Measurements from ENCODE around the gene RGPD6. TPM values are rescaled to one million over a fixed set of nuclear protein-coding genes. Genes with fewer than 3 reads are reported as not detected.
"Not testable (repeated sequence)": the region's sequence is repeated elsewhere in the genome, so short reads cannot be mapped to it uniquely, and the experiment has no call there.

Gene RGPD6
- total RNA-seq, 1 donor from 2014 or later, result 20.9 TPM

DNA sequence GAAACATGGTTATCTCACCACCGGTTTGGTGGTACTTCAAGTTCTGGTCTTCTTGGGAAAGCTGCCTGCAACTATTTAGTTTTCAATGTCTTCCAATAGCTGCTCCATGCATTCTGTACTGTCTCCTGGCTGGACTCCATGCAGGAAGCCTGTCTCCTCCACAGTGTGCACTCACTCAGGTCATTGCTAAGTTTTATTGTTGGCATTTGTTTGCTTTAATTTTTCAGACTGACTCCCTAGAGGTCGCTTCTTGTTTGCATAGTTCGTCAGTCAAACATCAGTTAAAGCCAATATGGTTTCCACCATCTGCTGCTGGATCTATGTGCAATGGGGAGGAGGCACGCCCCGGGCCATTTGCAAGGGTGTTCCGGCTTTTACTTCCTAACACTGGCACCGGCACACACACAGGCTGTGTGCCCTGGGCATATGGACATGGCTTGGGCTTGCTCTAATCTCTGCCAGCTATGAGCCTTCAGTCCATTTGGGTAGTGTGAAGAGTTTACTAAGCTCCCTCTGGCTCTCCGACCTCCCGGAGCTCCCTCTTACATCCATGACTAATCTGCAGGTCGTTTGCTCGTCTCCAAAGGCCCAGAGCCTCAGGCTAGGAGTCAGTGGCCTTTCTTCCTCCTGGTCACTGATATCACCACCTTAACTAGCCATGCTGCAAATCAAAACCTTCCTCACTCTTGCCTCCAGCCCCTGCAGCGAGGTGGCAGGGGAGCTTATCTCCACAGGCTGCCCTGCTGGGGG, 2.4 kb upstream of the RGPD6 start:
- H3K9me3 Mint-ChIP-seq; DNase-seq (ENCODE audit: low spot score); H3K27me3 Mint-ChIP-seq (ENCODE audit: low read depth); intact Hi-C loops (cut with micrococcal nuclease); H3K36me3 Mint-ChIP-seq (ENCODE audit: low read depth); H3K4me1 Mint-ChIP-seq (ENCODE audit: low read depth); H3K27ac Mint-ChIP-seq; H3K4me3 Mint-ChIP-seq (ENCODE audit: low read depth): not testable (repeated sequence)

DNA sequence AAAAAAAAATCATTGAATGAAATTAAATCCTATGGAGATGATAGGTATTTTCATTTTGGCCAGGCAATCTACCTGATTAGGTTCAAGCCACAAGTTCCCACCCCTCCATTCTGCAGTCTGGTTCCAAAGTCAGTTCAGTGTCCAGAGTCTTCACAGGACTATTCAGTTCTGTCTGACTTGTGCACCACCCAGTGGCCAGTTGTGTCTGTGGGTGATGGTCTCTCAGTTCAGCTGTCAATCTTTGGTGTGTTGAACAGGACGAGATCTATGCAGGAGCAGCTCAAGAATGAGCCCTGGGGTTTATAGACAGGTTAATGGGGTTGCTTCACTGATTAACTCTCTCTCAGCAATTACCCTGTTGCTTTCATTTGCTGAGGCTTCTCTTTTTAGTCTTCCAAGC, 1.4 kb upstream of the RGPD6 start:
- H3K36me3 Mint-ChIP-seq (ENCODE audit: low read depth); H3K27me3 Mint-ChIP-seq (ENCODE audit: low read depth); intact Hi-C loops (cut with micrococcal nuclease); H3K4me3 Mint-ChIP-seq (ENCODE audit: low read depth); H3K27ac Mint-ChIP-seq; H3K4me1 Mint-ChIP-seq (ENCODE audit: low read depth); DNase-seq (ENCODE audit: low spot score); H3K9me3 Mint-ChIP-seq: not testable (repeated sequence)

- H3K4me3 Mint-ChIP-seq (ENCODE audit: low read depth); DNase-seq (ENCODE audit: low spot score); H3K27ac Mint-ChIP-seq; H3K4me1 Mint-ChIP-seq (ENCODE audit: low read depth); H3K36me3 Mint-ChIP-seq (ENCODE audit: low read depth); H3K27me3 Mint-ChIP-seq (ENCODE audit: low read depth); H3K9me3 Mint-ChIP-seq; intact Hi-C loops (cut with micrococcal nuclease): not testable (repeated sequence)
Measured at GRCh38 chr2:110499755-110500377, 77.2 kb downstream of the RGPD6 start.

DNA sequence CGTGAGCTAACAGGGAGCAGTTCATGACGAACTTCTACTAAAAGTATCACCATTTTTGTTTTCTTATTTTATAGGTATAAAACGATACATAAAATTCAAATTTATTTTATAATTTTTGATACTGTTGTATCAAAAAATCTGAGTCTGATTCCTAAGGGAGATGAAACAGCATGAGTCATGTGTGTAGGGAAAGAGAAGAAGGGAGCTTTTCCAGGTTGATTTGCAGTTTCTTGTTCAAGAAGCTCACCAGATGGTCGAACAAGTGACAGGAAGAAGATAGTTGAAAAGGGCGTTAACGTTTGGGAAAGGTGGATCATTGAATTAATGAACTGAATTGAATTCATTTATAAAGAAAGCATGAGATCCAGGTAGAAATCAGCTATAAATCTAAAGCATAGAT, 81.0 kb downstream of the RGPD6 start:
- H3K27me3 Mint-ChIP-seq (ENCODE audit: low read depth); H3K9me3 Mint-ChIP-seq; H3K27ac Mint-ChIP-seq; intact Hi-C loops (cut with micrococcal nuclease); H3K4me1 Mint-ChIP-seq (ENCODE audit: low read depth); H3K36me3 Mint-ChIP-seq (ENCODE audit: low read depth); H3K4me3 Mint-ChIP-seq (ENCODE audit: low read depth); DNase-seq (ENCODE audit: low spot score): not testable (repeated sequence)

- H3K4me3 Mint-ChIP-seq (ENCODE audit: low read depth); H3K27ac Mint-ChIP-seq; DNase-seq (ENCODE audit: low spot score); H3K9me3 Mint-ChIP-seq; intact Hi-C loops (cut with micrococcal nuclease); H3K36me3 Mint-ChIP-seq (ENCODE audit: low read depth); H3K27me3 Mint-ChIP-seq (ENCODE audit: low read depth); H3K4me1 Mint-ChIP-seq (ENCODE audit: low read depth): not testable (repeated sequence)
Measured at GRCh38 chr2:110494488-110494887, 82.5 kb downstream of the RGPD6 start.

DNA sequence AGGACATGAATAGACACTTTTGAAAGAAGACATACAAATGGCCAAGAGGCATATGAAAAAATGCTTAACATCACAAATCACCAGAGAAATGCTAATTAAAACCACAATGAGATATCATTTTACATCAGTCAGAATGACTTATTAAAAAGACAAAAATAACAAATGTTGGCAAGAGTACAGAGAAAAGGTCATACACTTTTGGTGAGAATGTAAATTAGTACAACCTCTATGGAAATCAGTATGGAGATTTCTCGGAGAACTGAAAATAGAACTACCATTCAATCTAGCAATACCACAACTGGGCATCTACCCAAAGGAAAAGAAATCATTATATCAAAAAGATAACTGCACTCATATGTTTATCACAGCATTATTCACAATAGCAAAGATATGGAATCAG, 88.0 kb downstream of the RGPD6 start:
- intact Hi-C loops (cut with micrococcal nuclease); H3K4me1 Mint-ChIP-seq (ENCODE audit: low read depth); H3K9me3 Mint-ChIP-seq; H3K36me3 Mint-ChIP-seq (ENCODE audit: low read depth); H3K27me3 Mint-ChIP-seq (ENCODE audit: low read depth); H3K4me3 Mint-ChIP-seq (ENCODE audit: low read depth); DNase-seq (ENCODE audit: low spot score); H3K27ac Mint-ChIP-seq: not testable (repeated sequence)

DNA sequence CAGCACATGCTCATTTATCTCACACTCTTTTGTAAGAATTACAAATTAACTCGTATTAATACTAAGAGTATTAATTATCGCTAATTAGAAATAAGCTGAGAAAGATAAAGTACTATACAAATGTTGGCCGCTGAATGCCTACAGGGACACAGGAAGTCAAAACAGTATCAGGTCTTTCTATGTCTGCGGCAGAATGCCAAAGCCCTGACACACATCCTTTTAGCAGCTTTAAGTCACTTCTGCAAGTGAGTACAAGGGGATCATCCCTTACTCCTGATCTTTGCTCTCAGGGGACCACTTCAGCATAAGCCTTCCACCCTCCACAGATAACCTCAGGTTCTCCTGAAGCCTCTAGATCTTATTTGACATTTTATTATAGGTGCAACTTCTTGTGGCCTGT, 94.3 kb downstream of the RGPD6 start:
- intact Hi-C loops (cut with micrococcal nuclease); H3K36me3 Mint-ChIP-seq (ENCODE audit: low read depth); H3K4me1 Mint-ChIP-seq (ENCODE audit: low read depth); H3K27ac Mint-ChIP-seq; H3K27me3 Mint-ChIP-seq (ENCODE audit: low read depth); H3K4me3 Mint-ChIP-seq (ENCODE audit: low read depth); DNase-seq (ENCODE audit: low spot score); H3K9me3 Mint-ChIP-seq: not testable (repeated sequence)

GRCh38 chr2:110481200-110481599, 95.8 kb downstream of the RGPD6 start:
- H3K4me3 Mint-ChIP-seq (ENCODE audit: low read depth); H3K4me1 Mint-ChIP-seq (ENCODE audit: low read depth); intact Hi-C loops (cut with micrococcal nuclease); DNase-seq (ENCODE audit: low spot score); H3K9me3 Mint-ChIP-seq; H3K27ac Mint-ChIP-seq; H3K36me3 Mint-ChIP-seq (ENCODE audit: low read depth); H3K27me3 Mint-ChIP-seq (ENCODE audit: low read depth): not testable (repeated sequence)

- H3K4me1 Mint-ChIP-seq (ENCODE audit: low read depth); H3K36me3 Mint-ChIP-seq (ENCODE audit: low read depth); DNase-seq (ENCODE audit: low spot score): not testable (repeated sequence)
Measured at GRCh38 chr2:110480084-110480483, 96.9 kb downstream of the RGPD6 start.

GRCh38 chr2:110477370-110477769, 99.7 kb downstream of the RGPD6 start:
- intact Hi-C loops (cut with micrococcal nuclease); H3K27ac Mint-ChIP-seq; H3K36me3 Mint-ChIP-seq (ENCODE audit: low read depth); H3K27me3 Mint-ChIP-seq (ENCODE audit: low read depth); H3K4me3 Mint-ChIP-seq (ENCODE audit: low read depth); DNase-seq (ENCODE audit: low spot score); H3K9me3 Mint-ChIP-seq; H3K4me1 Mint-ChIP-seq (ENCODE audit: low read depth): not testable (repeated sequence)

More at GRCh38 chr2:110480084-110480483, 96.9 kb downstream of the RGPD6 start:
- H3K27me3 Mint-ChIP-seq (ENCODE audit: low read depth); H3K4me3 Mint-ChIP-seq (ENCODE audit: low read depth); H3K9me3 Mint-ChIP-seq; intact Hi-C loops (cut with micrococcal nuclease); H3K27ac Mint-ChIP-seq: not testable (repeated sequence)

- H3K4me1 Mint-ChIP-seq (ENCODE audit: low read depth); intact Hi-C loops (cut with micrococcal nuclease); H3K27me3 Mint-ChIP-seq (ENCODE audit: low read depth); H3K9me3 Mint-ChIP-seq; H3K27ac Mint-ChIP-seq; DNase-seq (ENCODE audit: low spot score); H3K36me3 Mint-ChIP-seq (ENCODE audit: low read depth); H3K4me3 Mint-ChIP-seq (ENCODE audit: low read depth): not testable (repeated sequence)
Measured at GRCh38 chr2:110476952-110477351, 100.1 kb downstream of the RGPD6 start.

GRCh38 chr2:110475627-110476359, 101.2 kb downstream of the RGPD6 start:
- H3K27me3 Mint-ChIP-seq (ENCODE audit: low read depth); DNase-seq (ENCODE audit: low spot score); H3K36me3 Mint-ChIP-seq (ENCODE audit: low read depth); H3K27ac Mint-ChIP-seq; H3K4me1 Mint-ChIP-seq (ENCODE audit: low read depth); H3K4me3 Mint-ChIP-seq (ENCODE audit: low read depth); intact Hi-C loops (cut with micrococcal nuclease); H3K9me3 Mint-ChIP-seq: not testable (repeated sequence)

DNA sequence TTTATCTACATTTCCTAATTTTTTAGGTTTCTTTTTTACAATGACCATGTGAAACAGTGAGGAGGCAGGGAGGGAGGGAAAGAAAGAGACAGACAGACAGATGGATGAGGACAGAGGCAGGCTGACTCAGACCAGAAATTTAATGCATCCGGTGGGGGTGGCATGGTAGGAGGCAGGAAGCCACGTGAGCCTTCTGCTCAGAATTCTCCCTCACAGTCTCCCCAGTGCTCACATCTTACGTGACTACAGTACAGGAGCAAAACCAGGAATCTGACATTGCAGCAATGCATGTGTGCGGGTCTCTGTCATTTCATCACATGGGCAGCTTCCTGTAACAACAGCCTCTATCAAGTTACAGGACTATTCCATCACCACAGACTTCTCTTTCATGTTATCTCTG, 102.1 kb downstream of the RGPD6 start:
- DNase-seq (ENCODE audit: low spot score); H3K27me3 Mint-ChIP-seq (ENCODE audit: low read depth); H3K27ac Mint-ChIP-seq; intact Hi-C loops (cut with micrococcal nuclease); H3K4me1 Mint-ChIP-seq (ENCODE audit: low read depth); H3K4me3 Mint-ChIP-seq (ENCODE audit: low read depth); H3K36me3 Mint-ChIP-seq (ENCODE audit: low read depth); H3K9me3 Mint-ChIP-seq: not testable (repeated sequence)

Measured in activated T-helper 2 cell treated with anti-CD3 and anti-CD28 coated beads, Interferon-gamma antibody, Interleukin-2, Interleukin-4, amounts not matched to agents 10 μg/mL and 5 μg/mL and 100 μg/mL, durations not matched to agents 14 hours and 24 hours and 36 hours (primary cell).